AG09319 (cell line): Measurements from ENCODE around the gene SPINT3.

Experiments used
- DNase-seq: peaks from one replicate; pipeline ENCODE4 v3.0.0-alpha.2; 2010; ENCODE audit warnings: low read depth; ENCODE audit errors: extremely low read depth
- CTCF ChIP-seq: IDR thresholded peaks from 2 replicates; pipeline ENCODE4 v1.5.1; 2011; ENCODE audit warnings: low read depth, mild to moderate bottlenecking, inconsistent platforms, low read length, moderate library complexity

The SPINT3 gene

GRCh38 chr20:45545754-45546453 is 30.5 kb upstream of the SPINT3 start:
- TF ChIP-seq CTCF, result peak; percentile 36

DNA sequence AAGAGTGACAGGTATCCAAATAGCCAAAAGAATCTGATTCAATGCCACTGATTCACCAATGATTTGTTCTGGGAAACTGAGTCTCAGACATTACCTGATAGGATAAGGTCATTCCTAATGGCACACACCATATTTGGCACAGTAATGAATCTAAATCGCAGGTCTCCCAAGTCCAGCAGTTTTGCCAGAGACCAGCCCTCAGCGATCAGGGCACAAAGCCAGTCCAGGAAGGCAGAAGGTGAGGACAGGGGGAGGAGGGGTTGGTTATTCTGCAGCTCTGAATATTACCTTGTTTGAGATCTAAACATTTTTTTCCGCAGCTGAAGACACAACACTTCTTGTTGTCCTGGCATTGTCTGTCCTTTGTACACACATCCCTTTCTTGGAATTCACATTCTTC is 29.9 kb upstream of the SPINT3 start:
- TF ChIP-seq CTCF, result no peak
- no peak for DNase-seq

More at GRCh38 chr20:45545754-45546453, 30.5 kb upstream of the SPINT3 start:
- no peak for DNase-seq

DNA sequence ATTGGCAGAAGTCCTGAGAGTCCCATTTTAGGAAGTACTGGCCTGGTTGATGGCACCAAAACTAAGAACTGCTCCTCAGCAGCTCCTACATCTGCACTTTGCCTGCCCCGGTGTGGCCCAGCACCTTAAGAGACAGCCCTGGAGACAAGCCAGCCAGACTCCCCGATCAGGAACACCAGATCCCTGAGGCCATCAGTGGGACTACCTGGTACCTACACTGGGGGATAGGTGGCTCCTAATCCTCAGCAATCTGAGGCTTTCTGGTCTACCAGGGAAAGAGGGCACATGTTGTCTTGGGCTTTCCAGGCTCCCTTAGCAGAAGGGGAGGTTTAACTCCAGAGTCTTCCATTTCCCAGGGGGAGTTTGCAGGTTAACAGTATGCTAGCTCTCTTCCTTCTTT is 24.0 kb upstream of the SPINT3 start, which contains the start of gene WFDC6:
TSS of gene WFDC6 (minus strand) at position 101 of the 400 bp plus-strand sequence. CDS start at position 26, 75 bp downstream.
- DNase-seq, result no peak

DNA sequence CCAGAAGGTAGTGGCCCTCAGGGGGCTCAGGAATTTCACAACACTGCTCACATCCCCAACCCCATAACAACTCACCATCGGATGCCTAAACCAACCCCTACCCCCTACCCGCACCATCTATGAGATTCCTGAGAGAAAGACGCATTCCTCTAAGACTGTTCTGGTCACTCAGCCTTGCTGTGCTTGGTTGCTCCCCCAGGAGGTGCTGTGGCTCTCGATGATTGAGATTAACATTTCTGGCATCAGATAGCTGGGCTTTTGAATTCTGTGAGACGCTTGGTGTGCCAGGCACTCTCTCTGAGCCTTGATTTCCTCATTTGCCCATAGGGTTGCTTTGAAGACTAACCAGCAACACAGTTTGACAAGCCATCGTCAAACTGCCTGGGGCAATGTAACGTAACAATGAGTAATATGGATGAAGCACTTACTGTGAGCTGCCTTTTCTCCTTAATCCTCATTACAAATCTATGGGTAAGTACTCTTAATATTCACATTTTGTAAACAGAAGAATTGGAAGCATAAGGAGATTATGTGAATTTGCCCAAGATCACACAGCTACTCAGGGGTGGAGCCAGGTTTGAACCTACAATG is 22.9 kb upstream of the SPINT3 start:
- DNase-seq, result no peak
- TF ChIP-seq CTCF, result no peak

More for the DNA sequence above, 24.0 kb upstream of the SPINT3 start, which contains the start of gene WFDC6:
- TF ChIP-seq CTCF, result no peak

GRCh38 chr20:45527294-45527693 is 11.9 kb upstream of the SPINT3 start:
- TF ChIP-seq CTCF, result no peak
- DNase-seq, result no peak

- TF ChIP-seq CTCF, result no peak
- DNase-seq, result no peak
These were observed 8.4 kb upstream of the SPINT3 start for GRCh38 chr20:45523821-45524220.

- no peak for DNase-seq
These were observed 2.9 kb upstream of the SPINT3 start for GRCh38 chr20:45518282-45518681.

More at GRCh38 chr20:45518282-45518681, 2.9 kb upstream of the SPINT3 start:
- TF ChIP-seq CTCF, result no peak
